ENCODE results near the gene UQCR11. TPM values are rescaled to one million over a fixed set of nuclear protein-coding genes. Genes with fewer than 3 reads are reported as not detected.

UQCR11 gene
- total and polyA plus RNA-seq, 2 of the 4 experiments (the other 2 are of a cell fraction), result 29.2 to 177 TPM

GRCh38 chr19:1634242-1634937 is 29.1 kb upstream of the UQCR11 start:
- Histone ChIP-seq H3K56ac (ENCODE audit: extremely low read depth, insufficient read depth, low read length) (no peak overlapping the region), H3K14ac (replicated peaks; ENCODE audit: low read depth, low read length) (no peak overlapping the region), H3K4me3 (ENCODE audit: insufficient read depth, low read depth, low read length) (no peak overlapping the region), H3K9me3 (ENCODE audit: control insufficient read depth, insufficient read depth, low read length) (peaks cover 2% of the 10 kb centered on the region; the same call in 1 of the 2 replicates), H3K79me1 (ENCODE audit: low read depth in 1 of 2, low read length in 2 of 2) (peaks cover 5 to 62% of the 10 kb centered on the region in 2 experiments), H2BK15ac (ENCODE audit: low read depth, low read length) (no peak overlapping the region), H4K8ac (ENCODE audit: low read depth in 2 of 2, low read length in 2 of 2) (no peak overlapping the region), H3K9ac (ENCODE audit: low read depth, low read length) (no peak overlapping the region), H4K5ac (ENCODE audit: low read depth, low read length) (no peak overlapping the region), H2AK5ac (ENCODE audit: low read depth, low read length) (no peak overlapping the region), H2AK9ac (replicated peaks; ENCODE audit: low read depth, low read length, poor library complexity) (no peak overlapping the region), H3K4ac (ENCODE audit: low read depth, low read length) (no peak overlapping the region), H3K18ac (ENCODE audit: low read depth, low read length) (no peak overlapping the region), H2BK120ac (ENCODE audit: low read depth, low read length) (no peak overlapping the region), H3K4me2 (ENCODE audit: low read depth, low read length) (no peak overlapping the region), H3K36me3 (ENCODE audit: control insufficient read depth, insufficient read depth, low read length) (peaks cover 57% of the 10 kb centered on the region), H3K27ac (ENCODE audit: insufficient read depth, low read length) (no peak overlapping the region), H4K91ac (ENCODE audit: insufficient read depth, low read depth, low read length) (no peak overlapping the region), H3K27me3 (ENCODE audit: control insufficient read depth, insufficient read depth, low read length) (no peaks in the 10 kb centered on the region), H2AFZ (replicated peaks; ENCODE audit: low read length, poor library complexity) (no peak overlapping the region), H4K20me1 (ENCODE audit: insufficient read depth, low read length) (peaks cover 53% of the 10 kb centered on the region), H2BK5ac (ENCODE audit: low read depth, low read length, poor library complexity, severe bottlenecking) (no peak overlapping the region), H3K9me1 (ENCODE audit: insufficient read depth, low read length) (no peaks in the 10 kb centered on the region), H3K4me1 (ENCODE audit: control insufficient read depth, insufficient read depth, low read length) (no peaks in the 10 kb centered on the region), H3K23ac (ENCODE audit: low read depth, low read length) (no peak overlapping the region), H2BK20ac (ENCODE audit: low read depth, low read length) (no peak overlapping the region)
- in situ Hi-C loops (cut with MboI; ENCODE audit: low sequenced_read_pairs), result no loop called here
- ATAC-seq (ENCODE audit: low read depth), result no peak
- dilution Hi-C loops (cut with HindIII; ENCODE audit: low sequenced_read_pairs, unreplicated experiment), result no loop called here
- CTCF ChIA-PET, result no interaction called here
- intact Hi-C loops (cut with micrococcal nuclease), result no loop called here
- TF ChIP-seq FOS (IDR thresholded peaks at IDR 0.05; ENCODE audit: low read depth, low read length), result no peak
- no peak for TF ChIP-seq MAFK (IDR thresholded peaks at IDR 0.05; ENCODE audit: low read depth, low read length)
- no peak for TF ChIP-seq RAD21 (IDR thresholded peaks at IDR 0.05; ENCODE audit: low read length)
- no peak for TF ChIP-seq CHD1 (IDR thresholded peaks at IDR 0.05; ENCODE audit: low read depth, low read length)
- TF ChIP-seq NFE2L2 (IDR thresholded peaks at IDR 0.05; ENCODE audit: low read depth, low read length), result no peak
- BruUV-seq (replicated peaks), result no TSS peak
- DNase-seq, result no peak
- POLR2A ChIA-PET (ENCODE audit: unreplicated experiment), result no interaction called here
- 96% methylated on average over 16 of the region's 19 CpGs; no CpG with 5 or more reads in 1 of the 2 experiments for WGBS, 2 experiments (ENCODE audit: extremely low coverage in 2 of 2, insufficient read length in 1 of 2)

All from IMR-90 (cell line).